ENCODE data around the gene ACAT2.
"Not testable (repeated sequence)": the region's sequence is repeated elsewhere in the genome, so short reads cannot be mapped to it uniquely, and the experiment has no call there.

ACAT2 gene

GRCh38 chr6:159813781-159814180 is 51.9 kb downstream of the ACAT2 start:
- H3K4me3 ChIP-seq (replicated peaks; ENCODE audit: insufficient read depth, low read length): no peak overlapping the region
- no peak for DNase-seq (ENCODE audit: low read depth in 1 of 2, low spot score in 1 of 2)
- no peak overlapping the region for H3K27ac ChIP-seq (replicated peaks)
- no peaks in the 10 kb centered on the region for H3K27me3 ChIP-seq (ENCODE audit: insufficient read depth, poor library complexity, severe bottlenecking)
- TF ChIP-seq CTCF (IDR thresholded peaks at IDR 0.05; ENCODE audit: insufficient read depth, low read length) (no peak), GABPA (IDR thresholded peaks at IDR 0.05; ENCODE audit: low read depth) (no peak), SPI1 (IDR thresholded peaks at IDR 0.05; ENCODE audit: borderline replicate concordance, low read depth) (no peak), POLR2AphosphoS5 (IDR thresholded peaks at IDR 0.05; ENCODE audit: low read depth) (no peak)
- TF ChIP-seq, protein P1, sequence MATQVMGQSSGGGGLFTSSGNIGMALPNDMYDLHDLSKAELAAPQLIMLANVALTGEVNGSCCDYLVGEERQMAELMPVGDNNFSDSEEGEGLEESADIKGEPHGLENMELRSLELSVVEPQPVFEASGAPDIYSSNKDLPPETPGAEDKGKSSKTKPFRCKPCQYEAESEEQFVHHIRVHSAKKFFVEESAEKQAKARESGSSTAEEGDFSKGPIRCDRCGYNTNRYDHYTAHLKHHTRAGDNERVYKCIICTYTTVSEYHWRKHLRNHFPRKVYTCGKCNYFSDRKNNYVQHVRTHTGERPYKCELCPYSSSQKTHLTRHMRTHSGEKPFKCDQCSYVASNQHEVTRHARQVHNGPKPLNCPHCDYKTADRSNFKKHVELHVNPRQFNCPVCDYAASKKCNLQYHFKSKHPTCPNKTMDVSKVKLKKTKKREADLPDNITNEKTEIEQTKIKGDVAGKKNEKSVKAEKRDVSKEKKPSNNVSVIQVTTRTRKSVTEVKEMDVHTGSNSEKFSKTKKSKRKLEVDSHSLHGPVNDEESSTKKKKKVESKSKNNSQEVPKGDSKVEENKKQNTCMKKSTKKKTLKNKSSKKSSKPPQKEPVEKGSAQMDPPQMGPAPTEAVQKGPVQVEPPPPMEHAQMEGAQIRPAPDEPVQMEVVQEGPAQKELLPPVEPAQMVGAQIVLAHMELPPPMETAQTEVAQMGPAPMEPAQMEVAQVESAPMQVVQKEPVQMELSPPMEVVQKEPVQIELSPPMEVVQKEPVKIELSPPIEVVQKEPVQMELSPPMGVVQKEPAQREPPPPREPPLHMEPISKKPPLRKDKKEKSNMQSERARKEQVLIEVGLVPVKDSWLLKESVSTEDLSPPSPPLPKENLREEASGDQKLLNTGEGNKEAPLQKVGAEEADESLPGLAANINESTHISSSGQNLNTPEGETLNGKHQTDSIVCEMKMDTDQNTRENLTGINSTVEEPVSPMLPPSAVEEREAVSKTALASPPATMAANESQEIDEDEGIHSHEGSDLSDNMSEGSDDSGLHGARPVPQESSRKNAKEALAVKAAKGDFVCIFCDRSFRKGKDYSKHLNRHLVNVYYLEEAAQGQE (IDR thresholded peaks at IDR 0.05; ENCODE audit: insufficient replicate concordance, low read depth): no peak

- DNase-seq (ENCODE audit: low read depth in 1 of 2, low spot score in 1 of 2): no peak
- TF ChIP-seq GABPA (IDR thresholded peaks at IDR 0.05; ENCODE audit: low read depth): no peak
- no peak for TF ChIP-seq CTCF (IDR thresholded peaks at IDR 0.05; ENCODE audit: insufficient read depth, low read length)
- no peak for TF ChIP-seq POLR2AphosphoS5 (IDR thresholded peaks at IDR 0.05; ENCODE audit: low read depth)
- TF ChIP-seq, protein P1 (IDR thresholded peaks at IDR 0.05; ENCODE audit: insufficient replicate concordance, low read depth): no peak
- no peak for TF ChIP-seq SPI1 (IDR thresholded peaks at IDR 0.05; ENCODE audit: borderline replicate concordance, low read depth)
- no peaks in the 10 kb centered on the region for H3K27me3 ChIP-seq (ENCODE audit: insufficient read depth, poor library complexity, severe bottlenecking)
- no peak overlapping the region for H3K27ac ChIP-seq (replicated peaks)
- no peak overlapping the region for H3K4me3 ChIP-seq (replicated peaks; ENCODE audit: insufficient read depth, low read length)
Measured at GRCh38 chr6:159815410-159815809, 53.6 kb downstream of the ACAT2 start.

DNA sequence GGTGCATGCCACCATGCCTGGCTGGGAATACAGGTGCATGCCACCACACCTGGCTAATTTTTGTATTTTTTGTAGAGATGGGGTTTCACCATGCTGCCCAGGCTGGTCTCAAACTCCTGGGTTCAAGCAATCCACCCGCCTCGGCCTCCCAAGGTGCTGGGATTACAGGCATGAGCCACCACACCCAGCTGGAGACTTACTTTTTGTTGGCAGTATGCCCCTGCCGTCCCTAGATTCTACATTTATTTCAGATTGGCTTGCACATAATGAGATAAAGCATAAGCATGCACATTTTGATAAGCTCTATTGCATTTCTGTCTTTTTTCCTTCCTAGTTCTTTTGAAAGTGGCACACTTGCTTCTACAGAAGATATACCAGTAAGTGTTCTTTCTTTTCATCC is 54.9 kb downstream of the ACAT2 start:
- H3K27ac ChIP-seq (replicated peaks); DNase-seq (ENCODE audit: low read depth in 1 of 2, low spot score in 1 of 2); H3K4me3 ChIP-seq (replicated peaks; ENCODE audit: insufficient read depth, low read length); H3K27me3 ChIP-seq (ENCODE audit: insufficient read depth, poor library complexity, severe bottlenecking): not testable (repeated sequence)

DNA sequence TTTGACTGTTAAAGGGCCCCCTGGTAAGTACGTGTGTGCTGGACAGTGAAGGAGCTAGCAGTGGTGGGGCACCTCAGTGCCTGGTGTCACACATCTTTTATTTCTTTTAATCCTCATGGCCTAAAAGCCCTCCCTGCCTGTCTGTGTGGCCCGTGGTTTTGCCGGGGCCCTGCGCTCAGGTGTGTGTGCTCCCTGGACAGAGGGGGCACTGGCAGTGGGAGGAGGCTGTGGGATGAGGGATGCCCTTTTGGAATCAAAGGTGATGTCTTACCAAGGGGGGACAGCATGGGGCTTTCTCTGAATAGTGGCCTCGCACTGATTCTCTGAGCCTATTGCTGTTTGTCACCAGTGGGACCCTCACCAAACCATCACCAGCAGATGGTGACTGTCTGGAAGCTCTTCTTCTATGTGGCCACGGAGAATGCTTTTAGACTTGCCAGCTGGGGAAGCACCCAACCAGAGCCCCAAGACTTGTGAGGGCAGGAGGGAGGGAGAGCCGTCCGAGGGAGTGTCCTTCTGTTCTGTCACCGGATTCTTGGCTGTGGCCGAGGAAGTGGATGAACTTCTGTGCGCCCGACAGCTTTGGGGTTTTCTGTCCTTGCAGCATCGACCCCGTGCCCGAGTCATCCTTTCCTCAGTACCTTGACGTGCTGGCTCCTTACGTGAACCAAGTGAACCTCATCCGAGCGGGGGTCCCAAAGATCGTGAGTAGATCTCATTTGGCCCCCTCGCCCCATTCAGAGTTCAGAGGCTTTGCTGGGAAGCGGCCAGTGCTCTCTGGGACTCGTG is 56.3 kb downstream of the ACAT2 start:
- Histone ChIP-seq H3K4me3 (replicated peaks; ENCODE audit: insufficient read depth, low read length) (no peak overlapping the region), H3K27me3 (ENCODE audit: insufficient read depth, poor library complexity, severe bottlenecking) (no peaks in the 10 kb centered on the region), H3K27ac (replicated peaks) (no peak overlapping the region)
- TF ChIP-seq POLR2AphosphoS5 (IDR thresholded peaks at IDR 0.05; ENCODE audit: low read depth) (no peak), SPI1 (IDR thresholded peaks at IDR 0.05; ENCODE audit: borderline replicate concordance, low read depth) (no peak), CTCF (IDR thresholded peaks at IDR 0.05; ENCODE audit: insufficient read depth, low read length) (no peak), GABPA (IDR thresholded peaks at IDR 0.05; ENCODE audit: low read depth) (no peak)
- TF ChIP-seq, protein P1 (IDR thresholded peaks at IDR 0.05; ENCODE audit: insufficient replicate concordance, low read depth): no peak
- DNase-seq (ENCODE audit: low read depth in 1 of 2, low spot score in 1 of 2): no peak
